SK-N-SH treated with all-trans-retinoic acid at 6 μM for 48 hours (cell line): ENCODE data around the gene PHRF1.

Experiments
- ATAC-seq: fragments of 200-7000 bp; cut with Tn5 transposase; 3 replicates; pipeline ENCODE4 v1.9.1; 2020; ENCODE audit warnings: mild to moderate bottlenecking, moderate library complexity
- ARNTL ChIP-seq: fragments of 450-650 bp; formaldehyde crosslinking; IDR thresholded peaks from 2 replicates; pipeline ENCODE4 v1.5.0; 2020; ENCODE audit warnings: low read depth, mild to moderate bottlenecking, moderate library complexity, borderline replicate concordance
- CREB5 ChIP-seq: fragments of 250-450 bp; sonication (Bioruptor Pico); IDR thresholded peaks from 2 replicates; pipeline ENCODE4 v1.5.1; 2020; ENCODE audit warnings: low read depth, mild to moderate bottlenecking, moderate library complexity
- CSDC2 ChIP-seq: fragments of 250-450 bp; sonication (Bioruptor Pico); IDR thresholded peaks from 2 replicates; pipeline ENCODE4 v1.5.0; 2020; ENCODE audit warnings: mild to moderate bottlenecking, moderate library complexity
- CSRNP3 ChIP-seq: fragments of 250-450 bp; sonication (Bioruptor Pico); IDR thresholded peaks from 2 replicates; pipeline ENCODE4 v1.5.1; 2021; ENCODE audit warnings: mild to moderate bottlenecking, moderate library complexity
- ESRRG ChIP-seq: fragments of 250-450 bp; sonication (Bioruptor Pico); IDR thresholded peaks from 2 replicates; pipeline ENCODE4 v1.6.1; 2021; ENCODE audit warnings: mild to moderate bottlenecking
- GLIS3 ChIP-seq: fragments of 250-450 bp; sonication (Bioruptor Pico); IDR thresholded peaks from 2 replicates; pipeline ENCODE4 v1.5.0; 2020; ENCODE audit warnings: mild to moderate bottlenecking, moderate library complexity
- POU6F1 ChIP-seq: fragments of 250-450 bp; sonication (Bioruptor Pico); IDR thresholded peaks from 2 replicates; pipeline ENCODE4 v1.8.0; 2021; ENCODE audit warnings: low read depth, mild to moderate bottlenecking, moderate library complexity, borderline replicate concordance
- RARB ChIP-seq: fragments of 250-450 bp; sonication (Bioruptor Pico); IDR thresholded peaks from 2 replicates; pipeline ENCODE4 v1.8.0; 2021; ENCODE audit warnings: mild to moderate bottlenecking, moderate library complexity
- SNAI2 ChIP-seq: fragments of 250-450 bp; sonication (Bioruptor Pico); IDR thresholded peaks from 2 replicates; pipeline ENCODE4 v1.5.0; 2020; ENCODE audit warnings: mild to moderate bottlenecking, moderate library complexity
- TCF4 ChIP-seq: fragments of 250-450 bp; sonication (Bioruptor Pico); IDR thresholded peaks from 2 replicates; pipeline ENCODE4 v1.8.0; 2021; ENCODE audit warnings: mild to moderate bottlenecking, moderate library complexity, borderline replicate concordance
- TOX ChIP-seq: fragments of 250-450 bp; sonication (Bioruptor Pico); IDR thresholded peaks from 2 replicates; pipeline ENCODE4 v1.8.0; 2021; ENCODE audit warnings: mild to moderate bottlenecking, moderate library complexity, borderline replicate concordance
- TSHZ2 ChIP-seq: fragments of 250-450 bp; sonication (Bioruptor Pico); IDR thresholded peaks from 2 replicates; pipeline ENCODE4 v1.5.0; 2020; ENCODE audit warnings: mild to moderate bottlenecking, moderate library complexity
- ZC3H10 ChIP-seq: fragments of 250-450 bp; sonication (Bioruptor Pico); IDR thresholded peaks from 2 replicates; pipeline ENCODE4 v1.5.1; 2021; ENCODE audit warnings: mild to moderate bottlenecking, moderate library complexity
- ZFP3 ChIP-seq: fragments of 250-450 bp; sonication (Bioruptor Pico); IDR thresholded peaks from 2 replicates; pipeline ENCODE4 v1.5.0; 2020; ENCODE audit warnings: mild to moderate bottlenecking, moderate library complexity
- ZNF565 ChIP-seq: fragments of 450-650 bp; formaldehyde crosslinking; conservative IDR thresholded peaks from 2 replicates; pipeline ENCODE4 v1.5.0; 2020; ENCODE audit warnings: low read depth, mild to moderate bottlenecking, moderate library complexity
- ZNF70 ChIP-seq: fragments of 450-650 bp; formaldehyde crosslinking; IDR thresholded peaks from 2 replicates; pipeline ENCODE4 v1.5.0; 2020; ENCODE audit warnings: mild to moderate bottlenecking, moderate library complexity
- TF ChIP-seq, protein P1 (sequence below): fragments of 250-450 bp; sonication (Bioruptor Pico); IDR thresholded peaks from 2 replicates; pipeline ENCODE4 v1.8.0; 2020; ENCODE audit warnings: mild to moderate bottlenecking, moderate library complexity, borderline replicate concordance

Gene PHRF1

DNA sequence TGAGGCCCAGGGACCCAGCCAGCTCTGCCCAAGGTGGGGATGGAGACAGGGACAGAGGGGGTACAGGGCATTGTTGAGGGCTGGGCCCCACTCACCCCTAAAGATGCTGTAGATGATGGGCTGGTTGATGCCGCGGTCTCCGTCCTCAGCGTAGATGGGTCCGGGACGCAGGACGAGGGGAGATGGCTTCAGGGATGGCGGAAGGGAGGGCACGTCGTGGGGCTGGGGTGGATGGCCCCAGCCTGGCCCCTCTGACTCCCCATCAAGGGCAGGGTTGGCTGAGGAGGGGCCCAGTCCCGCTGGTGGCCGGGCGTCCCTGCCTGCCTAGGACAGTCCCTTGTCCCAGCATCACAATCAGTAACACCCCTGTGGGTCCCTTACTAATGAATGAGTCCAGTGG lies 43.9 kb downstream of the PHRF1 start:
- ATAC-seq, result no peak

GRCh38 chr11:620935-621814 lies 44.9 kb downstream of the PHRF1 start:
- ATAC-seq, result no peak

More for the DNA sequence above, 43.9 kb downstream of the PHRF1 start:
- no peak for TF ChIP-seq ZC3H10 (CRISPR knock-in tag)
- no peak for TF ChIP-seq TSHZ2
- TF ChIP-seq CSRNP3 (CRISPR knock-in tag), result no peak
- TF ChIP-seq TOX (CRISPR knock-in tag), result no peak
- TF ChIP-seq ARNTL, result no peak
- no peak for TF ChIP-seq SNAI2 (CRISPR knock-in tag)
- no peak for TF ChIP-seq ZNF70 (CRISPR knock-in tag)
- no peak for TF ChIP-seq CSDC2
- TF ChIP-seq, protein P1, sequence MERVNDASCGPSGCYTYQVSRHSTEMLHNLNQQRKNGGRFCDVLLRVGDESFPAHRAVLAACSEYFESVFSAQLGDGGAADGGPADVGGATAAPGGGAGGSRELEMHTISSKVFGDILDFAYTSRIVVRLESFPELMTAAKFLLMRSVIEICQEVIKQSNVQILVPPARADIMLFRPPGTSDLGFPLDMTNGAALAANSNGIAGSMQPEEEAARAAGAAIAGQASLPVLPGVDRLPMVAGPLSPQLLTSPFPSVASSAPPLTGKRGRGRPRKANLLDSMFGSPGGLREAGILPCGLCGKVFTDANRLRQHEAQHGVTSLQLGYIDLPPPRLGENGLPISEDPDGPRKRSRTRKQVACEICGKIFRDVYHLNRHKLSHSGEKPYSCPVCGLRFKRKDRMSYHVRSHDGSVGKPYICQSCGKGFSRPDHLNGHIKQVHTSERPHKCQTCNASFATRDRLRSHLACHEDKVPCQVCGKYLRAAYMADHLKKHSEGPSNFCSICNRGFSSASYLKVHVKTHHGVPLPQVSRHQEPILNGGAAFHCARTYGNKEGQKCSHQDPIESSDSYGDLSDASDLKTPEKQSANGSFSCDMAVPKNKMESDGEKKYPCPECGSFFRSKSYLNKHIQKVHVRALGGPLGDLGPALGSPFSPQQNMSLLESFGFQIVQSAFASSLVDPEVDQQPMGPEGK (CRISPR knock-in tag), result no peak
- no peak for TF ChIP-seq GLIS3 (CRISPR knock-in tag)

More at GRCh38 chr11:620935-621814, 44.9 kb downstream of the PHRF1 start:
- TF ChIP-seq POU6F1 (CRISPR knock-in tag) (no peak), CSRNP3 (CRISPR knock-in tag) (no peak), ZFP3 (CRISPR knock-in tag) (no peak), SNAI2 (CRISPR knock-in tag) (no peak), CSDC2 (no peak), ZNF565 (CRISPR knock-in tag) (no peak), GLIS3 (CRISPR knock-in tag) (no peak), RARB (CRISPR knock-in tag) (no peak), CREB5 (CRISPR knock-in tag) (no peak), ZC3H10 (CRISPR knock-in tag) (no peak), TCF4 (CRISPR knock-in tag) (no peak), ESRRG (CRISPR knock-in tag) (no peak), TSHZ2 (no peak)
